NCI-H748 (cell line): Measurements from ENCODE around the gene COP1.
A peak's percentile ranks its signal among the peaks of the same experiment; 100 is the strongest.
"Not testable (repeated sequence)": the region's sequence is repeated elsewhere in the genome, so short reads cannot be mapped to it uniquely, and the experiment has no call there.

Experiments used
- DNase-seq: peaks from one replicate; lab custom pipeline; 2025; ENCODE audit not compliant: unreplicated experiment; lab: John Stamatoyannopoulos, UW

COP1 gene

DNA sequence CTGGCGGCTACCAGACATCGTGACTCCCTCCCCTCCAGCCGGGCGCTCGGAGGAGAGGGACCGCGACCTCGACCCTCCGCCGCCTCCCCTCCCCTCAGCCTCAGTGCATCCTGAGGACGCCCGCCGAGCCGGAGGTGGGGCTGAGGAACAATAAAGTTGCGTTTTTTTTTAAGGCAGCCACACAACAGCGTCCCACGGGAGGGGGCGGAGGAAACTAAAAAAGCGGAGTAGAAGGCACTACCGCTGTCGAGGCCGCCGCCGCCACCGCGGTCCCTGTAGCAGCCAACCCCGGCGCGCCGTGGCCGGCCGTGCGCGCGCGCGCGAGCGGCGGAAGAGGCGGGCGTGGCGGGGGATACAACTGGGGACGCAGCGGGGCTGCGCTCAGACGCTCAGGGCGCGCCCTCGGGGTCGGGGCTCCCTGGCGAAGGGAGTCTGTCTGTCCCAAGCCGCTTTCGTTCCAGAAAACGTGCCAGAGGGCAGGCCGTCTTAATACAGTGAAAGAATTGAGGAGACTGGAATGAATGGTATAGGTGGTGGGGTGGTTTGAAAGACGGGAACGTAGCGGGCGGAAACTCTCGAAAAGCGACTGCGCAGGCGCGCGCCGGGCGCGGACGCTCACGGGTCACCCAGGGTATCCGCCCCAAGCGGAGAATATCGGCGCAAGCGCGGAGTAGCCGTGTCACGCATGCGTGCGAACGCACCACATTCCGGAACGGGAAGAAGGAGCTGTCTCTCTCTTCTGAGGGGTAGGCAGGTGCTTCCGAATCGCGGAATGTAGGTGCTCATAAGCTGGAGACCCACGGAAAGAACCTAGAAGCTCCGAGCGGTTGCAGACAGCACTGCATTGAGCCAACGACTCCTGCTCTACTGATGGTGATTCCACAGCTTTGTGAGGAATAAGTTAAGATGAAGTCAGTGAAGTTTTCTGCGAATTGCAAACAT lies at the start of gene COP1:
COP1 (minus strand) TSS at position 326 of the 942 bp plus-strand sequence; CDS start at position 18, 308 bp downstream.
- DNase-seq = peak; percentile 93

DNA sequence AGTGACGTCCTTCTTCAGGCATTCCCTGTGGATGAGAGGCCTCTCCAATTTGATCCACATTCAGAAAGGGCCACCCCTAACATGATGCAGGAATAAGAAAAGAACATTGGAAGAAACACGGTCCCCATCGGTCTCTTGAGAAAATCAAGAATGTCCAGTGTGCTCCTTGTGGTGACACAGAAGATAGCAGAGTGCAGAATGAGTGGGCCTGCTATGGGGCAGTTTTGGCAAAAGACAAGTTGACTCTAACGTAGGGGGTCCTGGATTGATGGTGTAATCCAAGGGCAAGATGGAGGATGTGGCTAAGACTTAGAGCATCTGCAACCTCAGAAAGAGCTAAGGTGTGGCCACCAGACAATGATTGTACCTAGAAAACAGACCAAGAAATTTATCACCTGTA lies 45.1 kb upstream of the COP1 start:
- DNase-seq = no peak

DNA sequence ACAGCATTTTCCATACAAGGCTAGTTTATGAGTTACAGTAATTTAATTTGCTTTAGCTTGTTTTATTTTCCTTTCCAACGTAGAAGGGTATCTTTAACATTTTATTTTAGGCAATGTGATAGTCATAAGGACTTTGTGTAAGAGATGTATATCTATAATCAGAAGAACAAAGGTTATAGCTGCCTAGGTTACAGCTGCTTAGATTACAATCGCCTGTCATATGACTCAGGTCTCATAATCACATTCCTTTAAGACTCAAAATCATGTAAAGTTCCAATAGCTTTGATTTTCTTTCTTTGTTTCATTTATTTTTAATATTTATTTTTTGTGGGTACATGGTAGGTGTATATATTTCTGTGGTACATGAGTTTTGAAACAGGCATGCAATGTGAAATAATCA lies 37.8 kb upstream of the COP1 start:
- no peak for DNase-seq

DNA sequence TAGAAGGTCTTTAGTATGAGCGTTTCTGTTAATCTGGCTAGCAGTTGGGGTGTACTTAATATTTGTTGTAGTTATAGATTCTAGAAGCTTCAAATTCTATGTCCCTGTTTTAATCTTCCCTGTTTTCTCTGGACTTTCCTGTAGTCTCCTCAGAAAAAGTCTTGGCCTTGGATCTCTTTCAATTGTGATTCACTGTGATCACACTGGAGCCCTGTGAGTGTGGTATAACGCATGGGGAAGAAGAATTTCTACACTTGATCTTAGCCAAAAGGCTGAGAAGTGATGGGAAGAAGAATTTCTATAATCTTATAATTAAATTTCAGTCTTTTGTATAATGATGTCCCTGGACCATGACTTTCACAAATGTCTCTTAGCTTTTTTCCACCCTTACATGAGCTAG lies 36.7 kb upstream of the COP1 start:
- DNase-seq = no peak

DNA sequence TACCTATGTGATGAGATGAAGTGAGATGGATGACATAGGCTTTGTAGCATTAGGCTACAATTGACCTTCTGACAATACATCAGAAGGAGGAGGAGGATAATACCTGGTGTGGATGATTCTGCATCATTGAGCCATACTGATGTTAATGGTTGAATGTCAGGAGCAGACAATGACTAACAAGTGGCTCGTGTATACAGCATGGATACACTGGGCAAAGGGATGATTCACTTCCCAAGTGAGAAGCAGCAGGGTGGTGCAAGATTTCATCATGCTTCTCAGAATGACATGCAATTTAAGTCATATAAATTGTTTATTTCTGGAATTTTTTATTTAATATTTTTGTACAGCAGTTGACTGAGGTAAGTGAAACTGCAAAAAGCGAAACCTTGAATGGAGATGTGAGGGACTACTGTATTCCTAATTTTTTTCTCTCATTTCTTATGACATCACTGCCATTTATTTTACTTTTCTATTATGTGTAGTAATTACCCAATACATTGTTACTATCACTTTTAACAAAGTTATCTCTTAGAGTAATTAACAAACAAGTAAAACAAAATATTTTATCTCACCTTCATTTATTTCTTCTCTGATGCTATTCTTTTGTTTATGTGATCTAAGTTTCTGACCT lies 34.4 kb upstream of the COP1 start:
- no peak for DNase-seq

DNA sequence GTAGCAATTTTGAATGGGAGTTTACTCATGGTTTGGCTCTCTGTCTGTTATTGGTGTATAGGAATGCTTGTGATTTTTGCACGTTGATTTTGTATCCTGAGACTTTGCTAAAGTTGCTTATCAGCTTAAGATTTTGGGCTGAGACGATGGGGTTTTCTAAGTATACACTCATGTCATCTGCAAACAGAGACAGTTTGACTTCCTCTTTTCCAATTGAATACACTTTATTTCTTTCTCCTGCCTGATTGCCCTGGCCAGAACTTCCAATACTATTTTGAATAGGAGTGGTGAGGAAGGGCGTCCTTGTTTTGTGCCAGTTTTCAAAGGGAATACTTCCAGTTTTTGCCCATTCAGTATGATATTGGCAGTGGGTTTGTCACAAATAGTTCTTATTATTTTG lies 26.6 kb upstream of the COP1 start:
- DNase-seq = not testable (repeated sequence)

DNA sequence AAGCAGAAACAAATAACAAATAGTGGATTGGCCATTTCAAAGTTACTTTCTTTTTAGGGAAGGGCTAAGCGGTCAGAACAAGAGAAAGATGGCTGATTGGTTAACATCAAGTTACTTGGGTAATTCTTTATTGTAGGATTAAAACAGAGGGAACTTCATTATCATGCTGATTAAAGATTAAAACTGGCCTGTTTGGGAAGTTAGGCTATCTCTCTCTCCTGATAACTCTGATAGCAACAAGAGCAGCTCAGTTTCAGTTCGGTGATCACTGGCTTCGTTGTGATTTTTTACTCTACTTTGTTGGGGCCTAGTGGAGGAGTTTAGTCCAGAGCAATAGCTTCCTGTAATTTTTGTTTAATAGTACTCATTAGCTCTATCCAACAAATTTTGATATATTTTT lies 20.5 kb upstream of the COP1 start:
- DNase-seq = no peak

DNA sequence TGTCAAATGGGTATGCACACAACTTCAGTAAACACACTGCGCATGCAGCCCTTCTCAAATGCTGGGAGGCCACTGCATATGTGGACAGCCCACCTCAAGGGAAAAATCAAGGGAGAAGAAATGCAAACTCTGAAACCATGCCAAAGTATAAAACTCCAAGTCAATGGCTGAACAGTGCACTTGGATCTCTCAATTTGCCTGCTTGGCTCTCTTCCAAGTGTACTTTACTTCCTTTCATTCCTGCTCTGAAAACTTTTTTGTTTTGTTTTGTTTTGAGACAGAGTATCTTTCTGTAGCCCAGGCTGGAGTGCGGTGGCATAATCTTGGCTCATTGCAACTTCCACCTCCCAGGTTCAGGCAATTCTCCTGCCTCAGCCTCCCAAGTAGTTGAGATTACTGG lies 18.8 kb upstream of the COP1 start:
- no peak for DNase-seq

DNA sequence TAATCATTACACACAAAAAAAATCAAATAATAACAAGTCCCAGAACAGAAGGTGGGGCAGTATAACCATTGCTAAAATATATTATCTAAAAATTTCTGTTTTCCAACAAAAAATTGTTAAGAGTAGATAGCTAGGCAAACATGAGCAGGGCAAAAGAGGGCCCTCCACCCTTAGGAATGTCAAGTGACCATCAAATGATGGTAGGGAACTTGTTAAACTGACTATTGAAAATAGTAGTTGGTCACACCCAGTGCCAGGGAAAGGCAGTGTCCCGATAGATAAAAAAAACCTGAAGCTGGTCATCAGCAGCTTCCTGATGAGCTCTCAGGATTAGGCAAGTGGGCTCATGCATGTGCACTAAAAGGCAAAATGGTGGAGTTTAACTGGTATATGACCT lies 18.4 kb upstream of the COP1 start:
- DNase-seq = no peak

DNA sequence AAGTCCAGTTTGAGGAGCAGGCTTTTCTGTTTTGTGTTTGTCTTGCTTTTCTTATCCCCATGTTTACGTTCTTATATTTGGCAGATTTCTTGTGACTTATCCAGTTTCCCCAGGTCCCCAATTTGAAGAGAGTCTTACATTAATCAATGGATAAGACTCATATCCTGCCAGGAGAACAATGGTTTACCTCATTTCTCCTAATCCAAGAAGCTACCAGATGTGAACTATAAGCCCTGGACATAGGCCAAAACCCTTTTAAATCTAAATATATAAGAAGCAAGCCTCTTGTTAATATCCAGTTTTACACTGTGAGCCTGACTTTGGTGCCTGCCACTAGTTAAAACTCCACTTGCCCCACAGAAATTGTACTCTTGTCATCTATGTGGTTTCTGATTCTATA lies 15.1 kb upstream of the COP1 start:
- DNase-seq = no peak

DNA sequence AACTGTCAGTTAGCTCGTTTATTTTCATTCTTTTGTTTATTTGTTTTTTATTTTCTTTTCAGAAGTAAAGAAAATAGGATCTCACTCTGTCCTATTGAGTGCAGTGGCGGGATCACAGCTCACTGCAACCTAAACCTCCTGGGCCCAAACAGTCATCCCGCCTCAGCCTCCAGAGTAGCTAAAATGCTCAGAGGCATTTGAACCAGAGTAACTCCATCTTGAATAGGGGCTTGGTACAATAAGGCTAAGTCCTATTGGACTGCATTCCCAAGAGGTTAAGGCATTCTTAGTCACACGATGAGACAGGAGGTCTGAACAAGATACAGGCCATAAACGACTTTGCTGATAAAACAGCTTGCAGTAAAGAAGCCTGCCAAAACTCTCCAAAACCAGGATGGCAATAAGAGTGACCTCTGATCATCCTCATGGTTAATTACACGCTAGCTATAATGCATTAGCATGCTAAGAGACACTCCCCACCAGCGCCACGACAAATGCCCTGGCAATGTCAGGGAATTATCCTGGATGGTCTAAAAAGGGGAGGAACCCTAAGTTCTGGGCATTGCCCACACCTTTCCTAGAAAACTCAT lies 13.1 kb upstream of the COP1 start:
- no peak for DNase-seq

DNA sequence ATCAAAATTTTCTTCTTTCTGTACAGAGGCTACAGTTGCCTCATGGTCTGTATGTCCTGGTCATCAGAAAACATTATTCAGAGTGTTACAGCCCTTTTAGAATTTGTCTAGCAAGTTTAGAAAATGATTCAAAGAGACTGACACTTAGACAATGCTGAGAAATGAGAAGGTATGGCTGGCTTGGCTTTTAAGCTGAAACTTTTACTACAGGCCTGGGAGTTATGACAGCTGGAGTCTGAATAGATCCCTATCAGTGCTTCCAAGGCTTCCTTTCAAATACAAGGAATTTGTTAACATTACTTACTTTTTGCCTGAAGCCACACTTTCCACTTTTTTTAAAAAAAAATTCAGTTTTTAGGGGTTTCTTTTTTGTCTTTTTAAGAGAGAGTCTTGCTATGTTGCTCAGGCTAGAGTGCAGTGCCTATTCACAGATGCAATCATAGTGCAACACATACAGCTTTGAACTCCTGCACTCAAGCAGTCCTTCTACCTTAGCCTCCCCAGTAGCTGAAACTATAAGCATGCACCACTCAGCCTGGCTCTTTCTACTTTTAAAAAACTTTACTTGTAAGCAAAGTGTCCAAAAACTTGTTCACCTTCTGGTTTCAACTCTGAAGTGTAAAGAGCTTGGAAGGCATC lies 10.5 kb upstream of the COP1 start:
- DNase-seq = no peak

DNA sequence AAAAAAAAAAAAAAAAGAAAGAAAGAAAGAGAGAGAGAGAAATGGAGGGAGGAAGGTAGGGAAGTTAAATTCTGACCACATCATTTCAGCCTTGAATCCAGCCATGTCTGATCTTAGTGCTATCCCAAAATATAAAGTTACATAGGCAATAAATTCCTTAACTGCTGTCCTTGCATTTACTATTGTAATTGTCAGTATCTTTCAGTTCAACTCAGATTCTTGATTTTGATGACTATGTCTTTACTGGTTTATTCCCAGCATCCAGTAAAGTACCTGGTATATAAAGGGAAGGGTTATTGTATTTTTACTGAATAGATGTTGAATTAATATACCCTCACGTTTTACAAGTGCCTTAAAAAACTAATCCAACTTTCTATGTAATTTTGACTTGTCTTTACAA lies 8.9 kb upstream of the COP1 start:
- no peak for DNase-seq

DNA sequence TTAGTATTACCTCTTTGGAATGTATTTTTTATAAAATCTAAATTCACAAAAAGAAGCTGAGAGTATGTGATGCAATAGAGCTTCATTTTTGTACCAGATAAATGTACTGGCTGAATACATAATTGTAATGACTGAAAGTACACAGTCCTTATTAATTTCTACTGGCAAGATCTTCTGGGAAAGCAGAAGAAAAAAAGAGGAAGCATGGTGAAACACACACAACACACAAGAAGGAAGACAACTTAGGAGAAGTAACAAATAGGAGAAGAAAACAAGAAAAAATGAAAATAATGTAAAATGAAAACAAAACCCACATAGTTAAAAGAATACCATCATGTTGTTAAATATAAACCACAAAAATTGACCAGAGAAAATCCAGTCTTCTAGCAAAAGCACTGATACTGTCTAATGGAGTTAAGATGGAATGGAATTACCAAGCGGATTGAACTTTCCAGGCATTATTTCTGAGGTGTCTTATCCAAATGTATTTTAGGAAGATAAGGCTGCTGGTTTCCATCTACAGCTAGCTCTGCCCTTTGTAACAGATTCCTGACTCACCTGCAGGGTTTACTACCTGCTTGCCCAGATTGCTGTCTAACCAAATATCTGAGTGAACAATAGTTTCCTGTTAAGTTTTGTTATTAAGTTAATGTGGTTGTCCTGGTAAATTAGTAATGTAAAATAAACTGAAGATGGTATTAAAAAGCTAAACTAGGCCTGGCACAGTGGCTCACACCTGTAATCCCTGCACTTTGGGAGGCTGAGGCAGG lies 4.5 kb upstream of the COP1 start:
- no peak for DNase-seq

DNA sequence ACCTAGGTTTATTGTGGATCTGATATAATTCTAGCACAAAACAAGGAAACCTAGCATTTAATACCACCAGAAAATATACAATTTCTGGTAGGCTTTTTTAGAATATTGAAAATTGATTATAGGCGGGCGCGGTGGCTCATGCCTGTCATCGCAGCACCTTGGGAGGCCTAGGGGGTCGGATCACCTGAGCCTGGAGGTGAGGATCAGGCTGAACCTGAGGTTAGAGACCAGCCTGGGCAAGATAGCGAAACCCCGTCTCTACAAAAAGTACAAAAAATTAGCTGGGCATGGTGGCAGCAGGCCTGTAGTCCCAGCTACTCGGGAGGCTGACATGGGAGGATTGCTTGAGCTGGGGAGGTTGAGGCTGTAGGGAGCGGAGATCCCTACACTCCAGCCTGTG lies 948 bp upstream of the COP1 start:
- DNase-seq = no peak

DNA sequence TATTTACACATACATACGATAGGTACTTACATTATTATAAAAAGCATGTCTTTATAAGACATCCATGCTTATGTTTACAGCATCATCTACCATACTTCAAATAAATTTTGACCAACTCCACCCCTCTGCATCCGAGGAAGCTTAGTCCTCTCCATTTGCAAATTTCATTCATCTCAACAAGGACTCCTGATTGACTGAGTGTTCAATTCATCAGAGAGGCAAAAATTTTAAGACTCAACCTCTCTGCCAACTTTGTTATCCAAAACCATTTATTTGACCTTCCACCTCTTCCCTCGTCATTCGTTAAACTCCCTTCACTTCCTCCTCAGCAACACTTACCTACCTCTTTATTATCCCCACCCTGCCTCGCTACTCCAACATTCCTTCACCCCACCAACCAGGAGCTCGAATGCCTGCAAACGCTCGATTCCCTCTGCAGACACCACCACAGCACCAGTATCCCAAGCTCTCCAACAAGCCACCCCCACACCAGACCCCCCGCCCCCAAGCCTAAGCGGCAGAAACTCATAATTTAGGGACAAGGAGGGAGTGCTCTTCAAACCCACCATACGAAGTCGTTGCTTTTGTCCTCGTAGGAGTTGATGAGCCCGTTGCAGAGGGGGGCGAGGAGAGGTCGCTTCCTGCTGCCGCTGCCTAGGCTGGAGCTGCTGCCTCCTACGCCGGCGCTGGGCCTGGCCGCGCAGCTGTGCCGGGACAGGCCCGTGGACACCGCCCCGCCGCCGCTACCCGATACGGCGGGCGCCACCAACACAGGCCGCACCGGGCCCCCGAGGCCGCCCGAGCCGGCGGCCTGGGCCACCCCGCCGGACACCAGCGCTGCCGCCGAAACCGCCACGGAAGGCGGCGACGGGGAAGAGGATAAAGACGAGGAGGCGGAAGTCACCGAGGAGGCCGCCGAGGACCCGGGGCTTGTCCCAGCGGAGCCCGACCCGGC lies 803 bp downstream of the COP1 start:
- DNase-seq = peak; percentile 45

DNA sequence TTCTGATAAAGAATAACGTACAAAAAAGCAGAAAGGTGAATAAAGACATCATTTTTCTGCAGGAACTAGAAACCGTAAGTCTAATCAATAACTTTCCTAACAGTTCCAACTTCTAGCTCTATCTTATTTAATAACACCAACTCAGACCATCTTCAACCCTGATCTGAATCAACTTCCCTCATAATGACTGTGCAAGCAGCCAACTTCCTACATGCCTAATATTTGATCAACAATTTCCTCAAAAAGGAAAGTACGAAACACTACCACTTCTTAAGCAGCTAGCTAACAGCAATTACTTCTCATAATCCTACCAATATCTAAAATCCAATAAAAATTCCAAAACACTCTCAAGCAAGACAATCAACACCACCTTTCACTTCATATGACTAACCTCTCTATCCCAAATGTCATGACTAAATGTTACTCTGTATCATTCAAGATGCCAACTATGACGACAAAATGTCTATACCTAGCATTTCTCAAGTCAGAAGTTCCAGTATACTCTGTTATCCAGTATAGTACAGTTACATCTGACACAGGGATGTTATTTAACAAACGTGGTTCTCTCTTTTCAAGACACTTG lies 1.7 kb downstream of the COP1 start:
- DNase-seq = no peak

DNA sequence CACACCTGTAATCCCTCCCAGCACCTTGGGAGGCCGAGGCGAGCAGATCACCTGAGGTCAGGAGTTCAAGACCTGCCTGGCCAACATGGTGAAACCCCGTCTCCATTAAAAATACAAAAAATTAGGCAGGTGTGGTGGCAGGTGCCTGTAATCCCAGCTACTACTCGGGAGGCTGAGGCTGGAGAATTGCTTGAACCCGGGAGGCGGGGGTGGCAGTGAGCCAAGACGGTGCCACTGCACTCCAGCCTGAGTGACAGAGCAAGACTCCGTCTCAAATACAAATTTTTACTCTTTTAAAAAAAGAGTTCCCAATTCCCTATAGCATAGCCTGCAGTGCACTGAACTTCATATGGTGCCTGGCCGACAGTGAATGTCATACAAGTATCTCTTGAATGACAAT lies 2.4 kb downstream of the COP1 start:
- DNase-seq = not testable (repeated sequence)

DNA sequence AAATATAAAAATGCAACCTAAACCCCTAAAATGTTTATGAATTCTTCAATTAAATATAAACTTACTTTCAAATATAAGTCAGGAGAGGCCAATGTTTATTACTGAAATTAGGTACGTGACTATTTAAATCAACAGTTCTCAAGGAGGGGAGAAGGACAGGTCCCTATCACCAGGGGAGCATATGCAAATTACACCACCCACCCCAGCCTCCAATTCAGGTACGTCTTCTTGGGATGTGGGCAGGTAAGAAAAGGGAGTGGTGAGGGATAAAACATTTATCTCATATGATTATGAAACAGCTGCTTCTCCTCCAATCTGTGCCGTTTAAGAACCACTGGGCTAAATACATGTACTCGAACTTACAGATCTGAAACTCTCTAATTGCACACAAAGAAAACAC lies 3.4 kb downstream of the COP1 start:
- no peak for DNase-seq
